ENCODE measurements around the gene PPP1R3A.

GRCh38 chr7:113867325-113867724, 51.5 kb downstream of the PPP1R3A start:
- TF ChIP-seq CTCF (IDR thresholded peaks at IDR 0.05; ENCODE audit: low read depth, low read length) (no peak), EZH2phosphoT487 (IDR thresholded peaks at IDR 0.05; ENCODE audit: low read depth) (no peak)
